ENCODE data around the gene GK2.

GK2 gene
- 0 reads per million in 2 experiments for total RNA-seq

GRCh38 chr4:79408063-79408462, at the start of gene GK2:
Gene GK2, minus strand, starts transcription at chr4:79408228. Its CDS starts 28 bp downstream, at chr4:79408200.
- no peak for DNase-seq (ENCODE audit: low read depth)

- no peak for DNase-seq (ENCODE audit: low read depth)
These were observed 47.2 kb upstream of the GK2 start for GRCh38 chr4:79455216-79455615.

- no peak for DNase-seq (ENCODE audit: low read depth)
These were observed 46.6 kb upstream of the GK2 start for GRCh38 chr4:79454656-79455055.

GRCh38 chr4:79450053-79450452, 42.0 kb upstream of the GK2 start:
- DNase-seq (ENCODE audit: low read depth): no peak

- DNase-seq (ENCODE audit: low read depth): no peak
These were observed 38.1 kb upstream of the GK2 start for GRCh38 chr4:79446145-79446544.

GRCh38 chr4:79445371-79445781, 37.3 kb upstream of the GK2 start:
- DNase-seq (ENCODE audit: low read depth): no peak

GRCh38 chr4:79442422-79442821, 34.4 kb upstream of the GK2 start:
- no peak for DNase-seq (ENCODE audit: low read depth)

- DNase-seq (ENCODE audit: low read depth): no peak
These were observed 31.5 kb upstream of the GK2 start for GRCh38 chr4:79439489-79439888.

GRCh38 chr4:79431839-79432238, 23.8 kb upstream of the GK2 start:
- no peak for DNase-seq (ENCODE audit: low read depth)

- no peak for DNase-seq (ENCODE audit: low read depth)
These were observed 21.3 kb upstream of the GK2 start for GRCh38 chr4:79429113-79429903.

GRCh38 chr4:79426989-79427388, 19.0 kb upstream of the GK2 start:
- no peak for DNase-seq (ENCODE audit: low read depth)

- DNase-seq (ENCODE audit: low read depth): no peak
These were observed 17.6 kb upstream of the GK2 start for GRCh38 chr4:79425586-79425985.

GRCh38 chr4:79421483-79421882, 13.5 kb upstream of the GK2 start:
- no peak for DNase-seq (ENCODE audit: low read depth)

- no peak for DNase-seq (ENCODE audit: low read depth)
These were observed 5.9 kb upstream of the GK2 start for GRCh38 chr4:79413886-79414285.

- no peak for DNase-seq (ENCODE audit: low read depth)
These were observed 5.2 kb upstream of the GK2 start for GRCh38 chr4:79413032-79413885.

- no peak for DNase-seq (ENCODE audit: low read depth)
These were observed 3.4 kb downstream of the GK2 start for GRCh38 chr4:79404666-79405065.

- no peak for DNase-seq (ENCODE audit: low read depth)
These were observed 4.7 kb downstream of the GK2 start for GRCh38 chr4:79403356-79403755.

- DNase-seq (ENCODE audit: low read depth): no peak
These were observed 5.6 kb downstream of the GK2 start for GRCh38 chr4:79402332-79402851.

GRCh38 chr4:79399076-79399475, 9.0 kb downstream of the GK2 start:
- DNase-seq (ENCODE audit: low read depth): no peak

- no peak for DNase-seq (ENCODE audit: low read depth)
These were observed 10.1 kb downstream of the GK2 start for GRCh38 chr4:79397951-79398350.

- DNase-seq (ENCODE audit: low read depth): no peak
These were observed 11.2 kb downstream of the GK2 start for GRCh38 chr4:79396794-79397193.

GRCh38 chr4:79395841-79396240, 12.2 kb downstream of the GK2 start:
- DNase-seq (ENCODE audit: low read depth): no peak

GRCh38 chr4:79390890-79391289, 17.1 kb downstream of the GK2 start:
- no peak for DNase-seq (ENCODE audit: low read depth)
